K562 (cell line): ENCODE results near the gene RAI1. TPM values are rescaled to one million over a fixed set of nuclear protein-coding genes. Genes with fewer than 3 reads are reported as not detected.

ENCODE experiments used
- ATAC-seq: fragments of 200-7000 bp; cut with Tn5 transposase; 3 replicates; pipeline ENCODE4 v1.9.1; 2020; ENCODE audit warnings: moderate library complexity
- BruUV-seq: library from RNA; stranded (reverse); fragments of 400-500 nt; replicated peaks from 2 replicates; lab custom pipeline; 2021; lab: Mats Ljungman, UMichigan
- CTCF ChIA-PET: fragments of 300-600 bp; formaldehyde crosslinking; extraction: SDS; loops from one replicate; lab custom pipeline; 2021; ENCODE audit warnings: low intra/inter-chr PET ratio; lab: Yijun Ruan, JAX
- POLR2A ChIA-PET: fragments of 300-600, 350-650 bp; sonication (Branson Sonifier 250); formaldehyde crosslinking; extraction: SDS; loops from one replicate; lab custom pipeline; 2021; ENCODE audit warnings: antibody characterized with exemption, inconsistent platforms; lab: Yijun Ruan, JAX
- DNase-seq, 4 experiments: peaks; one replicate each; pipeline versions ENCODE4 v3.0.0 to v3.0.0-alpha.2; 2011 to 2018; ENCODE audit warnings: low spot score in 3 of 4, mixed read lengths in 3 of 4; ENCODE audit errors: extremely low read depth in 1 of 4
- FAIRE-seq: peaks from 2 replicates; lab custom pipeline; 2011; peaks lifted over from hg19 to GRCh38; lab: Jason Lieb, UNC
- H2AFZ ChIP-seq: 2 replicates; pipeline ENCODE4 v1.6.0; 2011; ENCODE audit warnings: low read depth, low read length, control low read depth, inconsistent platforms
- H3K27ac ChIP-seq: fragments of 200-600 bp; 3 replicates; pipeline ENCODE4 v1.8.0; 2011; ENCODE audit warnings: low read depth, mild to moderate bottlenecking, control low read depth, inconsistent platforms, low read length, moderate library complexity, mixed read lengths; ENCODE audit errors: extremely low read depth
- H3K27me3 ChIP-seq, 2 experiments: fragments of 300-600 bp in 1 of 2; 2 replicates in 1 of 2; 3 replicates in 1 of 2; pipeline versions ENCODE4 v1.6.0 to v1.8.0; 2011; ENCODE audit warnings: inconsistent platforms in 2 of 2, low read length in 2 of 2, mild to moderate bottlenecking in 1 of 2, mixed read lengths in 1 of 2, moderate library complexity in 1 of 2; ENCODE audit not compliant: control insufficient read depth in 2 of 2, insufficient read depth in 2 of 2
- H3K36me3 ChIP-seq: fragments of 300-600 bp; 3 replicates; pipeline ENCODE4 v1.8.0; 2011; ENCODE audit warnings: mild to moderate bottlenecking, low read length, inconsistent platforms; ENCODE audit not compliant: control insufficient read depth, insufficient read depth
- H3K4me1 ChIP-seq, 2 experiments: fragments of 200-600 bp in 1 of 2; replicated peaks in 1 of 2; 2 replicates in 1 of 2; 3 replicates in 1 of 2; pipeline versions ENCODE4 v1.5.1 to v1.8.0; 2011; ENCODE audit warnings: inconsistent platforms in 2 of 2, low read length in 2 of 2, mild to moderate bottlenecking in 1 of 2, mixed read lengths in 1 of 2, moderate library complexity in 1 of 2; ENCODE audit not compliant: control insufficient read depth in 2 of 2, insufficient read depth in 2 of 2
- H3K4me2 ChIP-seq: 2 replicates; pipeline ENCODE4 v1.6.1; 2011; ENCODE audit warnings: low read length, control low read depth, inconsistent platforms, mixed read lengths; ENCODE audit not compliant: insufficient read depth
- H3K4me3 ChIP-seq: fragments of 200-600 bp; sonication (generic), shearing (Covaris generic); 2 replicates; pipeline ENCODE4 v1.5.1; 2016; ENCODE audit warnings: control low read depth, inconsistent platforms
- H3K79me2 ChIP-seq: fragments of 200-600 bp; 3 replicates; pipeline ENCODE4 v1.8.0; 2011; ENCODE audit warnings: low read length, inconsistent platforms; ENCODE audit not compliant: control insufficient read depth, insufficient read depth
- H3K9ac ChIP-seq, 2 experiments: 2 replicates each; pipeline versions ENCODE4 v1.6.0 to v1.6.1; 2011; ENCODE audit warnings: low read depth in 2 of 2, low read length in 2 of 2, control low read depth in 1 of 2, inconsistent platforms in 1 of 2, mild to moderate bottlenecking in 1 of 2, mixed read lengths in 1 of 2; ENCODE audit not compliant: insufficient read depth in 1 of 2
- H3K9me1 ChIP-seq: one replicate; pipeline ENCODE4 v1.6.0; 2011; ENCODE audit warnings: inconsistent platforms, mild to moderate bottlenecking, low read length, moderate library complexity; ENCODE audit not compliant: control insufficient read depth, insufficient read depth
- H3K9me3 ChIP-seq: replicated peaks from 2 replicates; pipeline ENCODE4 v1.5.1; 2011; ENCODE audit warnings: low read depth, low read length, inconsistent platforms; ENCODE audit not compliant: control insufficient read depth, insufficient read depth
- H4K20me1 ChIP-seq: replicated peaks from 2 replicates; pipeline ENCODE4 v1.6.1; 2011; ENCODE audit warnings: low read length, inconsistent platforms, mixed read lengths; ENCODE audit not compliant: control insufficient read depth, insufficient read depth
- CCAR2 ChIP-seq: fragments of 200-400 bp; formaldehyde crosslinking; IDR thresholded peaks from 2 replicates; pipeline ENCODE4 v1.6.1; 2017; ENCODE audit warnings: mild to moderate bottlenecking, low read depth, low read length
- EP400 ChIP-seq: fragments of 450-650 bp; IDR thresholded peaks from 2 replicates; pipeline ENCODE4 v1.6.1; 2017; ENCODE audit warnings: antibody characterized with exemption, mild to moderate bottlenecking, moderate library complexity
- HDAC2 ChIP-seq: fragments of 450-650 bp; IDR thresholded peaks from 2 replicates; pipeline ENCODE4 v1.6.1; 2016; ENCODE audit warnings: mild to moderate bottlenecking
- HMGN3 ChIP-seq: IDR thresholded peaks from 2 replicates; pipeline ENCODE4 v1.6.1; 2011; ENCODE audit warnings: borderline replicate concordance, low read depth, mild to moderate bottlenecking, mixed read lengths, low read length; ENCODE audit not compliant: insufficient read length; ENCODE audit errors: extremely low read depth
- HNRNPK ChIP-seq: fragments of 200-400 bp; formaldehyde crosslinking; IDR thresholded peaks from one replicate; pipeline ENCODE4 v1.6.1; 2018; ENCODE audit warnings: mild to moderate bottlenecking, low read depth, low read length; ENCODE audit not compliant: poor library complexity, severe bottlenecking
- HNRNPLL ChIP-seq: fragments of 200-400 bp; formaldehyde crosslinking; IDR thresholded peaks from 2 replicates; pipeline ENCODE4 v1.6.1; 2017; ENCODE audit warnings: low read length, low read depth, mild to moderate bottlenecking; ENCODE audit not compliant: poor library complexity, severe bottlenecking
- ILF3 ChIP-seq: fragments of 450-650 bp; IDR thresholded peaks from 2 replicates; pipeline ENCODE4 v1.6.1; 2018; ENCODE audit warnings: antibody characterized with exemption, mild to moderate bottlenecking, moderate library complexity, borderline replicate concordance
- RBFOX2 ChIP-seq: fragments of 200-400 bp; formaldehyde crosslinking; IDR thresholded peaks from 2 replicates; pipeline ENCODE4 v1.6.1; 2017; ENCODE audit warnings: low read depth, mild to moderate bottlenecking, low read length, moderate library complexity
- RBM25 ChIP-seq: fragments of 200-400 bp; formaldehyde crosslinking; IDR thresholded peaks from 2 replicates; pipeline ENCODE4 v1.6.1; 2018; ENCODE audit warnings: low read length, low read depth, moderate library complexity; ENCODE audit not compliant: severe bottlenecking
- SLC30A9 ChIP-seq: fragments of 250-450 bp; sonication (Bioruptor Pico); IDR thresholded peaks from 2 replicates; pipeline ENCODE4 v1.8.0; 2022; ENCODE audit warnings: mild to moderate bottlenecking, moderate library complexity
- ZBED1 ChIP-seq: IDR thresholded peaks from 2 replicates; pipeline ENCODE4 v1.6.1; 2014
- ZNF12 ChIP-seq: sonication (generic); formaldehyde crosslinking; IDR thresholded peaks from 2 replicates; pipeline ENCODE4 v1.4.0; 2020; ENCODE audit warnings: mild to moderate bottlenecking, missing genetic modification reagents
- ZNF445 ChIP-seq: fragments of 250-450 bp; sonication (Bioruptor Pico); IDR thresholded peaks from 2 replicates; pipeline ENCODE4 v1.4.0; 2020; ENCODE audit warnings: low read depth, mild to moderate bottlenecking, moderate library complexity
- ZNF830 ChIP-seq: fragments of 250-450 bp; sonication (Bioruptor Pico); IDR thresholded peaks from 2 replicates; pipeline ENCODE4 v1.5.0; 2021; ENCODE audit warnings: mild to moderate bottlenecking
- WGBS: fragments of 100-300 bp; shearing (Covaris generic); methylation state at CpG from one replicate; pipeline ENCODE4 v1.1.6; 2016; ENCODE audit warnings: low coverage, mixed read lengths; ENCODE audit not compliant: insufficient coverage; ENCODE audit errors: missing lambda C conversion rate; 5-methylcytosine and 5-hydroxymethylcytosine counted together
- in situ Hi-C: fragments of 300-500 bp; cut with MboI; formaldehyde crosslinking; loops from 4 replicates; pipeline ENCODE4 v1.15.0; 2018; ENCODE audit warnings: inconsistent platforms, mixed read lengths
- intact Hi-C: fragments of 100-400 bp; cut with micrococcal nuclease; formaldehyde crosslinking; loops from 2 replicates; pipeline ENCODE4 v1.14.2; 2022
- polyA plus RNA-seq, 8 experiments: library from polyadenylated mRNA; depleted of rRNA in 4 of 8; stranded (reverse) in 5 of 8; unstranded in 3 of 8; fragments of >200 nt; fragmentation: Nextera tagmentation in 2 of 8; fragmentation: Illumina TruSeq in 1 of 8; extraction: Ambion mirVana in 2 of 8; extraction: Trizol in 1 of 8; gene quantifications; 2 replicates each; pipeline versions ENCODE4 v1.2.1 to v1.2.3, GENCODE V29; 2011 to 2014; ENCODE audit warnings: inconsistent platforms in 1 of 8, missing spikeins in 1 of 8
- total RNA-seq, 7 experiments: library from RNA; depleted of rRNA in 6 of 7; stranded (reverse); fragments of >200 nt in 6 of 7; fragmentation: Illumina TruSeq in 2 of 7; extraction: Trizol in 2 of 7; gene quantifications; 2 replicates each; pipeline versions ENCODE4 v1.2.1 to v1.2.3, GENCODE V29; 2011 to 2021; ENCODE audit warnings: low replicate concordance in 1 of 7
- TF ChIP-seq, protein P1 (sequence below): fragments of 250-450 bp; sonication (Bioruptor Pico); IDR thresholded peaks from 2 replicates; pipeline ENCODE4 v1.5.0; 2021
- TF ChIP-seq, protein P2 (sequence below): fragments of 450-650 bp; formaldehyde crosslinking; IDR thresholded peaks from 2 replicates; pipeline ENCODE4 v1.4.0; 2020; ENCODE audit warnings: mild to moderate bottlenecking, moderate library complexity
- TF ChIP-seq, protein P3 (sequence below): IDR thresholded peaks from 2 replicates; pipeline ENCODE4 v1.6.1; 2012; ENCODE audit warnings: low read depth, low read length, improper control_type of control experiment, borderline replicate concordance

The RAI1 gene
- total and polyA plus RNA-seq, 9 of the 15 experiments (the other 6 are each of a cell fraction or from before 2014, with no cell fraction given) = 0.68 to 19.9 (median 5.5) TPM

DNA sequence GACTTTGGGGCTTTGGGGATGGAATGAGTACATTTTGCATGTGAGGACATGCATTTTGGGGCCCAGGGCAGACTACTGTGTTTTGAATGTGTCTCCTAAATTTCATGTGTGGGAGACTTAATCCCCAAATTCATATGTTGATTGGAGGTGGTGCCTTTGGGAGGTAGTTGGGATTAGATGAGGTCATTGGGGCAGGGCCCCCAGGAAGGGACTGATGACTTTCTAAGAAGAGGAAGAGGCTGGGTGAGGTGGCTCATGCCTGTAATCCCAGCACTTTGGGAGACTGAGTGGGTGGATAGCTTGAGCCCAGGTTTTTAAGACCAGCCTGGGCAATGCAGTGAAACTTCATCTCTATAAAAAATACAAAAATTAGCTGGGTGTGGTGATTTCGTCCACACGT lies 42.8 kb upstream of the RAI1 start:
- WGBS = 7% methylated on average over 2 of the region's 2 CpGs
- ATAC-seq = no peak
- no peak for DNase-seq
- H3K4me3 ChIP-seq = no peak overlapping the region
- no peaks in the 10 kb centered on the region; a peak in 1 of 5 replicates for H3K4me1 ChIP-seq
- peaks cover 0 to 7% of the 10 kb centered on the region in 2 experiments; a peak in 1 of 5 replicates for H3K27me3 ChIP-seq
- intact Hi-C loops (no loop called here), in situ Hi-C loops (loop anchor here (10.0 to 25.0 kb wide), 2 partner anchors 134 to 651 kb away; no protein-coding TSS in a partner anchor)
- H3K9me1 ChIP-seq = no peaks in the 10 kb centered on the region
- no peak overlapping the region for H2AFZ ChIP-seq
- BruUV-seq = no TSS peak
- FAIRE-seq = no peak
- no peaks in the 10 kb centered on the region for H4K20me1 ChIP-seq
- H3K36me3 ChIP-seq = no peaks in the 10 kb centered on the region
- H3K9ac ChIP-seq = no peak overlapping the region
- no peaks in the 10 kb centered on the region for H3K79me2 ChIP-seq
- CTCF ChIA-PET = no interaction called here
- POLR2A ChIA-PET = interaction anchor here (1.1 kb wide), 1 partner anchor 9 kb away, joined by 3 read pairs; no protein-coding TSS in a partner anchor
- no peak overlapping the region for H3K27ac ChIP-seq
- no peaks in the 10 kb centered on the region for H3K9me3 ChIP-seq
- H3K4me2 ChIP-seq = no peak overlapping the region
- no peak for TF ChIP-seq CCAR2
- no peak for TF ChIP-seq EP400
- TF ChIP-seq ZNF445 (CRISPR knock-in tag) = no peak
- no peak for TF ChIP-seq ILF3
- no peak for TF ChIP-seq RBFOX2
- no peak for TF ChIP-seq SLC30A9
- TF ChIP-seq, protein P1, sequence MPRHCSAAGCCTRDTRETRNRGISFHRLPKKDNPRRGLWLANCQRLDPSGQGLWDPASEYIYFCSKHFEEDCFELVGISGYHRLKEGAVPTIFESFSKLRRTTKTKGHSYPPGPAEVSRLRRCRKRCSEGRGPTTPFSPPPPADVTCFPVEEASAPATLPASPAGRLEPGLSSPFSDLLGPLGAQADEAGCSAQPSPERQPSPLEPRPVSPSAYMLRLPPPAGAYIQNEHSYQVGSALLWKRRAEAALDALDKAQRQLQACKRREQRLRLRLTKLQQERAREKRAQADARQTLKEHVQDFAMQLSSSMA = no peak
- TF ChIP-seq RBM25 = no peak
- no peak for TF ChIP-seq ZBED1
- TF ChIP-seq HMGN3 = no peak
- TF ChIP-seq, protein P2, sequence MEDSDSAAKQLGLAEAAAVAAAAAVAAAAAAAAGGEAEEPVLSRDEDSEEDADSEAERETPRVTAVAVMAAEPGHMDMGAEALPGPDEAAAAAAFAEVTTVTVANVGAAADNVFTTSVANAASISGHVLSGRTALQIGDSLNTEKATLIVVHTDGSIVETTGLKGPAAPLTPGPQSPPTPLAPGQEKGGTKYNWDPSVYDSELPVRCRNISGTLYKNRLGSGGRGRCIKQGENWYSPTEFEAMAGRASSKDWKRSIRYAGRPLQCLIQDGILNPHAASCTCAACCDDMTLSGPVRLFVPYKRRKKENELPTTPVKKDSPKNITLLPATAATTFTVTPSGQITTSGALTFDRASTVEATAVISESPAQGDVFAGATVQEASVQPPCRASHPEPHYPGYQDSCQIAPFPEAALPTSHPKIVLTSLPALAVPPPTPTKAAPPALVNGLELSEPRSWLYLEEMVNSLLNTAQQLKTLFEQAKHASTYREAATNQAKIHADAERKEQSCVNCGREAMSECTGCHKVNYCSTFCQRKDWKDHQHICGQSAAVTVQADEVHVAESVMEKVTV (CRISPR knock-in tag) = no peak
- no peak for TF ChIP-seq ZNF830 (CRISPR knock-in tag)
- TF ChIP-seq HDAC2 = no peak
- no peak for TF ChIP-seq ZNF12 (CRISPR knock-in tag)
- TF ChIP-seq, protein P3, sequence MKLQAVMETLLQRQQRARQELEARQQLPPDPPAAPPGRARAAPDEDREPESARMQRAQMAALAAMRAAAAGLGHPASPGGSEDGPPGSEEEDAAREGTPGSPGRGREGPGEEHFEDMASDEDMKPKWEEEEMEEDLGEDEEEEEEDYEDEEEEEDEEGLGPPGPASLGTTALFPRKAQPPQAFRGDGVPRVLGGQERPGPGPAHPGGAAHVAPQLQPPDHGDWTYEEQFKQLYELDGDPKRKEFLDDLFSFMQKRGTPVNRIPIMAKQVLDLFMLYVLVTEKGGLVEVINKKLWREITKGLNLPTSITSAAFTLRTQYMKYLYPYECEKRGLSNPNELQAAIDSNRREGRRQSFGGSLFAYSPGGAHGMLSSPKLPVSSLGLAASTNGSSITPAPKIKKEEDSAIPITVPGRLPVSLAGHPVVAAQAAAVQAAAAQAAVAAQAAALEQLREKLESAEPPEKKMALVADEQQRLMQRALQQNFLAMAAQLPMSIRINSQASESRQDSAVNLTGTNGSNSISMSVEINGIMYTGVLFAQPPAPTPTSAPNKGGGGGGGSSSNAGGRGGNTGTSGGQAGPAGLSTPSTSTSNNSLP = no peak
- no peak for TF ChIP-seq HNRNPLL
- TF ChIP-seq HNRNPK = no peak
